ENCODE measurements around the gene EPS8L2. TPM values are rescaled to one million over a fixed set of nuclear protein-coding genes. Genes with fewer than 3 reads are reported as not detected.

EPS8L2 gene
- total and polyA plus RNA-seq, 2 of the 8 experiments (the other 6 are each of a cell fraction or from before 2014, with no cell fraction given): 38.5 to 57.0 TPM

- Histone ChIP-seq H3K9me3 (ENCODE audit: insufficient read depth in 2 of 2, low read depth in 1 of 2, low read length in 1 of 2) (no peaks in the 10 kb centered on the region), H4K91ac (replicated peaks; ENCODE audit: insufficient read length, low read length) (no peak overlapping the region), H2AFZ (ENCODE audit: low read length) (no peak overlapping the region), H3K23ac (ENCODE audit: insufficient read length) (no peak overlapping the region), H3K18ac (ENCODE audit: extremely low read depth, low read length) (no peak overlapping the region), H3K27me3 (replicated peaks in 1 of 4; ENCODE audit: control insufficient read depth in 3 of 4, extremely low read depth in 1 of 4, insufficient read depth in 3 of 4, low read length in 3 of 4) (no peaks in the 10 kb centered on the region), H2BK15ac (ENCODE audit: low read length) (no peak overlapping the region), H3K79me1 (ENCODE audit: low read depth, low read length) (0 out of 2 replicates have a peak, but pooled peaks cover 6% of the 10 kb centered on the region), H2BK5ac (ENCODE audit: low read depth, low read length) (no peak overlapping the region; the same call in 1 of the 2 replicates), H3K4me3 (ENCODE audit: extremely low read depth in 1 of 4, insufficient read depth in 2 of 4, low read depth in 3 of 4, low read length in 4 of 4) (0 out of 8 replicates have a peak overlapping the region, but pooled peaks of 1 of the 4 experiments have one; percentile 26), H4K5ac (ENCODE audit: insufficient read length, low read depth, low read length) (no peak overlapping the region), H3K4me2 (ENCODE audit: insufficient read depth in 1 of 2, low read depth in 2 of 2, low read length in 2 of 2) (peak overlapping the region in 1 of 2 experiments; percentile 86; a peak in 1 of 4 replicates), H4K8ac (ENCODE audit: extremely low read depth, insufficient read depth, low read length) (no peak overlapping the region), H2AK5ac (ENCODE audit: low read depth, low read length) (no peak overlapping the region), H3K36me3 (ENCODE audit: control insufficient read depth in 2 of 4, insufficient read depth in 4 of 4, low read length in 3 of 4) (peaks cover 4 to 19% (median 14%) of the 10 kb centered on the region in 4 experiments; a peak in 7 of 8 replicates), H3K9ac (replicated peaks in 1 of 4; ENCODE audit: extremely low read depth in 1 of 4, low read depth in 3 of 4, low read length in 3 of 4) (no peak overlapping the region), H2BK20ac (ENCODE audit: low read length) (no peak overlapping the region), H3K4ac (replicated peaks; ENCODE audit: insufficient read length, low read depth, low read length) (no peak overlapping the region), H3K14ac (ENCODE audit: insufficient read length) (no peak overlapping the region), H3K79me2 (ENCODE audit: control insufficient read depth in 1 of 2, insufficient read depth in 2 of 2, low read length in 2 of 2) (peaks cover 7 to 43% of the 10 kb centered on the region in 2 experiments; a peak in 3 of 4 replicates), H4K20me1 (replicated peaks in 1 of 2; ENCODE audit: control insufficient read depth in 1 of 2, insufficient read depth in 2 of 2, low read length in 2 of 2) (peaks cover 16 to 32% of the 10 kb centered on the region in 2 experiments), H3K4me1 (replicated peaks in 1 of 4; ENCODE audit: control insufficient read depth in 3 of 4, insufficient read depth in 4 of 4, low read length in 3 of 4) (peaks cover 0 to 15% (median 7%) of the 10 kb centered on the region in 4 experiments; a peak in 6 of 7 replicates), H2BK12ac (ENCODE audit: low read depth, low read length) (no peak overlapping the region), H3K23me2 (ENCODE audit: low read depth, low read length) (peaks cover 13% of the 10 kb centered on the region; the same call in 1 of the 2 replicates), H3K56ac (replicated peaks; ENCODE audit: insufficient read length, low read depth, low read length) (no peak overlapping the region), H3K27ac (ENCODE audit: low read depth, low read length) (no peak overlapping the region), H2BK120ac (replicated peaks; ENCODE audit: low read depth, low read length) (no peak overlapping the region)
- FAIRE-seq (no peak), DNase-seq (ENCODE audit: low read depth in 1 of 2, low spot score in 2 of 2) (no peak)
- POLR2A ChIA-PET (ENCODE audit: partially characterized antibody): interaction anchor here (0.7 to 35.3 kb wide), 7 partner anchors 8 to 50 kb away, joined by 3 to 636 read pairs (median 6); partner anchors contain the start of genes CEND1 and TALDO1
- WGBS, 2 experiments (ENCODE audit: extremely low coverage in 1 of 2, insufficient coverage in 1 of 2, insufficient read length in 1 of 2, insufficient replicate concordance in 2 of 2, low coverage in 1 of 2, low lambda C conversion rate in 2 of 2, missing lambda C conversion rate in 1 of 2): 90% methylated on average over 19 of the region's 20 CpGs; no CpG with 5 or more reads in 1 of the 2 experiments
- CTCF ChIA-PET (ENCODE audit: partially characterized antibody): interaction anchor here (0.5 to 2.9 kb wide), 11 partner anchors 9 to 197 kb away, joined by 3 to 15 read pairs (median 4); no protein-coding TSS in a partner anchor
- TF ChIP-seq FOSL1 (IDR thresholded peaks at IDR 0.05; ENCODE audit: insufficient read depth, low read depth, low read length): no peak
- TF ChIP-seq CREB1 (IDR thresholded peaks at IDR 0.05): no peak
- no peak for TF ChIP-seq ATF2 (IDR thresholded peaks at IDR 0.05; ENCODE audit: low read length)
- TF ChIP-seq TCF12 (IDR thresholded peaks at IDR 0.05; ENCODE audit: low read depth, low read length): no peak
- TF ChIP-seq TEAD4 (IDR thresholded peaks at IDR 0.05; ENCODE audit: low read depth, low read length): no peak
- no peak for TF ChIP-seq JUN (IDR thresholded peaks at IDR 0.05; ENCODE audit: low read depth, low read length)
- no peak for TF ChIP-seq CHD2 (IDR thresholded peaks at IDR 0.05; ENCODE audit: low read length)
- TF ChIP-seq HDAC6 (IDR thresholded peaks at IDR 0.05; ENCODE audit: low read depth, low read length): no peak
- no peak for TF ChIP-seq BCL11A (IDR thresholded peaks at IDR 0.05; ENCODE audit: low read depth in 2 of 2, low read length in 2 of 2)
Measured at GRCh38 chr11:774873-775592, 69.0 kb downstream of the EPS8L2 start.

All from H1 (cell line).